Ramos (cell line): ENCODE data around the gene TRPM6.
"Not testable (repeated sequence)": the region's sequence is repeated elsewhere in the genome, so short reads cannot be mapped to it uniquely, and the experiment has no call there.

Experiments used
- in situ Hi-C: fragments of 300-500 bp; cut with MboI; formaldehyde crosslinking; loops from one replicate; pipeline ENCODE4 v1.14.3; 2022; ENCODE audit warnings: low sequenced_read_pairs; ENCODE audit not compliant: unreplicated experiment

The TRPM6 gene, protein sequence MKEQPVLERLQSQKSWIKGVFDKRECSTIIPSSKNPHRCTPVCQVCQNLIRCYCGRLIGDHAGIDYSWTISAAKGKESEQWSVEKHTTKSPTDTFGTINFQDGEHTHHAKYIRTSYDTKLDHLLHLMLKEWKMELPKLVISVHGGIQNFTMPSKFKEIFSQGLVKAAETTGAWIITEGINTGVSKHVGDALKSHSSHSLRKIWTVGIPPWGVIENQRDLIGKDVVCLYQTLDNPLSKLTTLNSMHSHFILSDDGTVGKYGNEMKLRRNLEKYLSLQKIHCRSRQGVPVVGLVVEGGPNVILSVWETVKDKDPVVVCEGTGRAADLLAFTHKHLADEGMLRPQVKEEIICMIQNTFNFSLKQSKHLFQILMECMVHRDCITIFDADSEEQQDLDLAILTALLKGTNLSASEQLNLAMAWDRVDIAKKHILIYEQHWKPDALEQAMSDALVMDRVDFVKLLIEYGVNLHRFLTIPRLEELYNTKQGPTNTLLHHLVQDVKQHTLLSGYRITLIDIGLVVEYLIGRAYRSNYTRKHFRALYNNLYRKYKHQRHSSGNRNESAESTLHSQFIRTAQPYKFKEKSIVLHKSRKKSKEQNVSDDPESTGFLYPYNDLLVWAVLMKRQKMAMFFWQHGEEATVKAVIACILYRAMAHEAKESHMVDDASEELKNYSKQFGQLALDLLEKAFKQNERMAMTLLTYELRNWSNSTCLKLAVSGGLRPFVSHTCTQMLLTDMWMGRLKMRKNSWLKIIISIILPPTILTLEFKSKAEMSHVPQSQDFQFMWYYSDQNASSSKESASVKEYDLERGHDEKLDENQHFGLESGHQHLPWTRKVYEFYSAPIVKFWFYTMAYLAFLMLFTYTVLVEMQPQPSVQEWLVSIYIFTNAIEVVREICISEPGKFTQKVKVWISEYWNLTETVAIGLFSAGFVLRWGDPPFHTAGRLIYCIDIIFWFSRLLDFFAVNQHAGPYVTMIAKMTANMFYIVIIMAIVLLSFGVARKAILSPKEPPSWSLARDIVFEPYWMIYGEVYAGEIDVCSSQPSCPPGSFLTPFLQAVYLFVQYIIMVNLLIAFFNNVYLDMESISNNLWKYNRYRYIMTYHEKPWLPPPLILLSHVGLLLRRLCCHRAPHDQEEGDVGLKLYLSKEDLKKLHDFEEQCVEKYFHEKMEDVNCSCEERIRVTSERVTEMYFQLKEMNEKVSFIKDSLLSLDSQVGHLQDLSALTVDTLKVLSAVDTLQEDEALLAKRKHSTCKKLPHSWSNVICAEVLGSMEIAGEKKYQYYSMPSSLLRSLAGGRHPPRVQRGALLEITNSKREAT (N-terminal part only)

DNA sequence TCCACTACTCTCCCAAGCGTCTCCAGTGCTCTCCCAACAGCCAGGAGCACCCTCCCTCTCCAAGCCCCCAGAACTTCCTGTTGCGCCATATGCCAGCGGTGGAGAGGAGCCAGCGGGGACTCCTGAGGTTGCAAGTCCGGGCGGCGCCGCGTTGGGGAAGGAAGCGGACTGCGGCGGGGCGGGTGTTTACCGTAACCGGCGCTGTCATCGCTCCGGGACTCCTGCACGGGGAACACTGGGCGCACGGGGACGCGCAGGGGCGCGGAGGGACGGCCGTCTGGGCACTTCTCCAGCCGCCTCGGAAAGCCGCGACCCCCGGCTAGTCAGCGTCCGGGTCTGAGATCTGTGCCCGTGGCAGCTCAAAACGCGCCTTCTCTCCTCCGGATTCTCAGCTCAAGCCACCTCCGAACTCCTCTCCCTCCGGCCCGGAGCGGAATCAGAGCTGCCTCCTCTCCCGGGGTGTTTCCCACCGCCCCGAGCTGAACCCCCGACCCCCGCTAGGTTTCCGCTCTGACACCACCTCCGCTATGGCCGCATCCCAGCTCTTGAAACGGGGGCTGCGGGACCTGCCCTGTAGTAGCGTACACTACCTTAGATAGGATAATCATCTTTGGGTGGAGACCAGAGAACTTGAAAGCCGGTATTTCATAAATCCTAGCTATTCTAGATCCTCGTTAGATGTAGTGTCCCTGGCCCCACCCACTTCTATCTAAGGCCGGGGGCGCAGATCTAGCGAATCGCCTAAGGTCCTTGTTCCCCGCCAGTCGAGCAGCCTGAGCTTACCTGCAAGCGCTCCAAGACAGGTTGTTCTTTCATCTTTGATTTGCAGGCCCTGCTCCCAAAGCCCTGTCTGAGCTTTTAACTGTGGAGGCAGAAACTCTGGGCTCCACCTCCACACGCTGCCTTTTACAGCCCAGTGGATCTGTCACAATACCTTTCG is at the start of gene TRPM6:
Gene TRPM6 (minus strand): TSS at position 881 of the 940 bp plus-strand sequence. CDS start 65 bp downstream, at position 816.
- in situ Hi-C loops, result no loop called here

DNA sequence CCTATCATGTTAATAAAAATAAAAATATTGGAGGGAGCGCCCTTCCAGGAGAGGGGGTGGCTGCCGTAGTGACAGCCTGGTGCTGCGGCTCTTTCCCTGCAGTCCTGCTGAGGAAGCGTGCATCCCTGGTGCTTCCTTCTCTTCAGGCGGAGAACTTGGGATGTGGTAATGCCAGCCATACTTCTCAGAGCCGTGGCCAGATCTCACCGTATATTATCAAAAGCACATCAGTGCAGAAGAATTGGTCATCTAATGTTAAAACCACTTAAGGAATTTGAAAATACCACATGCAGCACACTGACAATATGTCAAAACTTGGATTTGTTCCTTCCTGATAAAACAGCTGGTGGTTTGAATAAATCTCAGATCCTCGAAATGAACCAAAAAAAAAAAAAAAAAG is 47.3 kb upstream of the TRPM6 start:
- in situ Hi-C loops, result no loop called here

DNA sequence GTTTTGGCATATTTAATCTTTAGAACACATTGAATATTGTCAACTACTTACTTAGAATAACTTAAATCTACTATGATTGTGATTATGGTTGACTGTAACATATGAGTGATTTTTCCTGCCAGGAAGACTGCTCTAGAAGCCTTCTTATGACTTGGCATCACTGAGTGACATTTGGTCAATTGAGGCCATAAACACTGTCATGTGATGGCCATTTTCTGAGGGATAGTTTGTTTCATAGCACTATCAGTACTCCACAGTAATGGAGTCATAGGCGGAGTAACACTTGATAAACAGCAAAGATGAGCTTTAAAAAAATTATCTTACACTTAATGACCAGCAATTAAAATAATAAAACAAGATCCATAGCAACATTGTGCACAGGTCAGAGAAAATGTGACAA is 34.0 kb upstream of the TRPM6 start:
- in situ Hi-C loops, result no loop called here

DNA sequence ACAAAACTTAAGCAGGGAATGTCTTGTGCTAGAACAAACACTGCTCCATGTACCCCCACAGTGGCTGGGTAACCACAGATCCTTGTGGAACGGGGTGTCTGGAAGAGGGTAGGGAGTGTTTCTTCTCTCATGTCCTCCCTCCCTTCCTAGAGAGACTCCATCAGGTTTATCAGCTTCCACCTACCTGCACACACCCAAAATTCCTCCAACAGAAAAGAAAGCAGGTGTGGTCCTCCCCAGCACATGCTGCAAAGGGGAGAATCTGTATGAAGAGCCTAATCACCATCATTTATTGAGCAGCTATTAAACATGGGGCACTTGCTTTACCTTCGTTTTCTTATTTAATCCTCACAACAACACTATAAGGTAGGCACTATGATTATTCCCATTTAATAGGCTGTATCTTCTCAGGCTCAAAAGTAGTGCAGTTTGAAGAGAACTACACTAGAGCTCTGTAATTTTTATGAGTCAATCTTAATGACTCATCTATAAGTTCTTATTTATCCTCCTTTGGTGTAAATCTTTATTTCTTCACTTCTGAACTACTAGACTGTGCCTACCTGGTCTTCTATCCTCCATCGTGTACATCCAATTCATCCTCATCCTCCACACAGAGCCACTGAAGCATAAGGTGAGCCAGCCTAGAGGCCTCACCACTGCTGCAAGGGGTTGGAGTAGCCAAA is 33.4 kb upstream of the TRPM6 start:
- in situ Hi-C loops, result no loop called here

DNA sequence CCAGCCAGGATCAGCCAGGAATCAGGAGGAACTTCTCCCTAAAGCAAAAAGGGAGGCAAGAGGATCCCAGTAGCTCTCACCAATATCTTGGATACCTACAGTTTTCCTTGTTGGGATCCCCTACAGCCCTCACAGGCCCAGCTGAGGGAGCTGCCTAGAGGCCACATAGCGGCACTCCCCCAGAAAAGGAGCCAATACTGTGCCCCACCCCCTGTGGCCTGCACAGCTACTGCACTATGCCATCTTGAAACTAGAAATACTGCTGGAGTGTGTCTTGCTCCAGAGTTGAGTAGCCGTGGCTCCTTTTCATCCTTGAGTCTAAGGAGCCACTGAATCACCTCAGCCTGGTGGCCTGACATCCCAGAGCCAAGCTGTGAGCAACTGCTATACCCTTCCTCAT is 22.3 kb upstream of the TRPM6 start:
- in situ Hi-C loops, result no loop called here

DNA sequence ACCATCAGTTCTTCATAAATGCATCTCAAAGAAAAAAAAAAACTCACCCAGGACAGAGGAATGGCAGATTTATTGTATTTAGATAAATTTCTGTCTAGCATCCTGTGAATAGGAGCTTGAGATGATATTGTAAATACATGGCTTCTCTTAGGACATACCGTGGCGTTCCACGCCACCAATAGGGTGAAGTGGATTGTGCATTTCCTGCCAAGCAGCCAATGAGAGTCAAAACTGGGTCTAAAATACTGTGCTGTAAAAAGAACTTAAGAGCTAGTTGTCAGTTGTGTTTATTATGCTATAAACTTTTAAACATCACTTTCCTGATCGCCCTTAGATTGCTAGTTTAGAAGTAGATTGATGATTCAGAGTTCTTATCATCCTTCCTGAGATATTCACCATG is 20.9 kb upstream of the TRPM6 start:
- in situ Hi-C loops, result no loop called here

DNA sequence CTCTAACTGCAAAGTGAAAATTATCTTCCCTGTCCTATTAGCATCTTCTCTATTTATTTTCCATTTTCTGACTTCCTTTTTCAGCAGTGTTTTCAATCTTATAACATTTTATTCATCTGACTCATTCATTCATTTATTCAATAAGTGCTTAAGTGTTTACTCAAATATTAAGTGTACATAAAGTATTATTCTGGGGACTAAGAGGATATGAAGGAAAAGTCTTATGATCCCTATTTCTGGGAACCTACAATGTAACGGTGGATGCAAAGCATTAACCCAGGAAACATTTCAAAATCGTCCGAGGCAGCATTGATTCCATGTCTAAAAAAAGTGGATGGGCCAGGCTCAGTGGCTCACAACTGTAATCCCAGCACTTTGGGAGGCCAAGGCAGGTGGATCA is 19.4 kb upstream of the TRPM6 start:
- in situ Hi-C loops, result no loop called here

DNA sequence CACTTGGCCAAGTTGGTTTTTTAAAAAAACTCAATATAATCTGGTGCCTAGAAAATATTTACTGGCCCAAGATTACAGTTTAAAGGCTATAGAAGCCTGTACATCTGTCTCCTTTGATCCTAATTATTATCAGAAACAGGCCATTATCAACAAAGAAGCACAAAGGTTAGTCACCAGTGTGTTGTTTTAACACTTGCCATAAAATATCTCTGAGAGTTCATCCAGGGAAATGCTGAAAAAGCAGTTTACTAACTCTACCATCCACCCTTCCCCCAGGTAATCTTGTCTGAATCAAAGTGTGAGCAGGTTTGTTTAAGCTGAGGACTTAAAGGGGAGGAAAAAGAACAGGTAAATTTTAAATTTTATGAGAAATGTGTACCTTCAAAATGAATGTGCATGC is 13.3 kb upstream of the TRPM6 start:
- in situ Hi-C loops, result no loop called here

DNA sequence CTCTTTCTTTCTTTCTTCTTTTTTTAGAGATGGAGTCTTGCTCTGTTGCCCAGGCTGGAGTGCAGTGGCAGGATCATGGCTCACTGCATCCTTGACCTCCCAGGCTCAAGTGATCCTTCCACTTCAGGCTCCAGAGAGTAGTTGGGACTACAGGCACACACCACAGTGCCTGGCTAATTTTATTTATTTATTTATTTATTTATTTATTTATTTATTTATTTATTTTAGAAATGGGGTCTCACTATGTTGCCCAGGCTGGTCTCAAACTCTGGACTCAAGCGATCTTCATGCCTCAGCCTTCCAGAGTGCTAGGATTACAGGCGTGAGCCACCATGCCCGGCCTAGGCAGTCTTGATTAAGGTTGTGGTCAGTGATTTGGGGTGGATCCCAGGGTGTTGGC is 728 bp upstream of the TRPM6 start:
- in situ Hi-C loops, result not testable (repeated sequence)

DNA sequence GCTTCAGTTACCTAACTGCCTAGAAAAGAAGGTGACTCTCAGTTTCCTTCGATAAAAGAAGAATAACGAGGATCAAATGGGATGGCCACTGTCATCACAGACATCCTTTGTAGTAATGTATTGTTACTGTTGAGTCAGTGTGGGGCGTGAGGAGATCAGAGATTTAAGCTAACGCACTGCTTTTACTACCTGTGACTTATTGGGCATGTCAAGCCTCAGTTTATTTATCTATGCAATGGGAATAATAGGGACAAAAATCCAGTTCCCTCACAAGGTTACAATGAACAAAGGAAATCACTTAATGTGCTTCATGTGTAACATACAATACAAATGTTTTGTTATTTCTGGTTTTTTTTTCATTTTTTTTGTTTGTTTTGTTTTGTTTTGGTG is 255 bp upstream of the TRPM6 start:
- in situ Hi-C loops, result no loop called here

DNA sequence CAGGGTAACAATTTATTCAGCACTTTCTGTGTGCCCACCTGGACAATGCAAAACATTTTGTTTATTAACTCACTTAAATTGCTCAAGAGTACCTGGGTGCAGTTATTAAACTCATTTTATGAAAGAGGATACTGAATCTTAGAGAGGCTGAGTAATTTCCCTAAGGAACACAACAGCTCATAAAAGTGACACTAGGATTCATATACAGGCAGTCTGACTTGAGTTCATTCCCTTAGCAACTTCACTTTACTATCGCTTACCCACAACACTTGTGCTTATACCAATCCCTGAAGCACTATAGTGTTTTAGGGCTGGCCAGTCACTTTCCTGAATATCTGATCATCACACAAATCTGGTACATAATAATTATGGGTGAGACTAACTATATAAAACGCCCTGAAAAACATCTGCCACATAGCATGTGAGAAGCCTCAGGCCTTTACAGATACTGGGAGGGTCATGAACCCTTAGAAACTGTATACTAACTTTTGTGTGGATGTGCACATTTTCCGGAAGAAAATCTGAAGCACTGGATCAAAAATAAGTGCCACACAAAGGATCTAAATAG is 11.3 kb downstream of the TRPM6 start:
- in situ Hi-C loops, result no loop called here

DNA sequence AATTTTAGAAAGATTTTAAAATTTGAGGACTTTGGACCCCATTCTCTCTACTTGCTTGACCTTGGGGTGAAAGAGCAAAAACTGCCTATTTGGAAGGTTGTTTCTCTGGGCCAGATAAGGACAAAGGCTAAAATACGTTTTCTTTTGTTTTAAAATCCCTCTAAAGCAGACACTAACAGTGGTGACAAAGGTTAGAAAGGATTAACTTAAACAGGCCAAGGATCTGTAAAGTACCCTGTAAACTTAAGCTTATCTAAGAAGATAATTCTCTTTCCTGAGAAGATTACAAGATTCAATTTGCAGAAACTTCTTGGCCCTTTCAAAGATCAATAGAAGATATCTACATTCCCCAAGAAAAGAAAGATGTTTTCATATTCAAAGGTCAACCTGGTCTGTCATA is 12.1 kb downstream of the TRPM6 start:
- in situ Hi-C loops, result no loop called here

DNA sequence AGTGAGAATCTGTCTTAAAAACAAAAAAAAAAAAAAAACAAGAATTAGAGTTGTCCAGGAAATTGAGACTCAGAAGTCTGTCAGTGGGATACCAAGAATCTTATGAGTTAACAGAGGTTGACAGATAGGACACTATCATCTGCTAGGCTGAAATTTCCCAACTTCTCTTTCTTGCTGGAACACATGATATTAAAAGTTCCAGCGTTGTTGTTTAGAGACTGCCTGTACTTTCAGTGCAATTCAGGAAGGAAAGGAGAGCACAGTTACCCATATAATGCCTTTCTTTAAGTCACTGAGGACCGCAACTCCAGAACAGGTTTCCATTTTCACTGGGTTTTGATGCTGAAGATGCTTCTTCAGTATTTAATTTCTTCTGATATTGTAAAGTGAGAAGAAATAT is 13.5 kb downstream of the TRPM6 start:
- in situ Hi-C loops, result no loop called here

DNA sequence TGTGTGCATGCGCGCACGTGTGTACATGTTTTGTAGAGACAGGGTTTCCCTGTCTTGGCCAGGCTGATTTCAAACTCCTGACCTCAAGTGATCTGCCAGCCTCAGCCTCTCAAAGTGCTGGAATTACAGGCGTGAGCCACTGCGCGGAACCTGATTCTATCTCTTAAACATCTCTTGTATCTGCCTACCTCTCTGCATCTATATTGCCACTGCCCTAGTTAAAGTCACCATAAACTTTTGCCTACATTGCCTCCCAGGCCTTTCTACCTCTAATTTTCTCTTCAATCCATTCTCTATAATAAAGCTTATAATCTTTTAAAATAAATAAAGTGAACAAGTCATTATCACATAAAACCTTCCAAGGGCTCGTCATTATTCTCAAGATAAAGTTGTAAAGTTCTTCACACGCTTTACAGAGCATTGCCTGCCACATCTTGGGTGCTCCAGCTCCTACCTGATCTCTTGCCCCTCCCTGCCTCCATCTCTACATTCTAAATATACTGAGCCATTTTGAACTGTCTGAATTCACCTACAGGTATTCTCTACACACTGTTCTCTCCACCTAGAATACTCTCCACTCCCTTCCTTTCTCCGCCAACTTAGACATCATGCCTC is 15.0 kb downstream of the TRPM6 start:
- in situ Hi-C loops, result no loop called here

DNA sequence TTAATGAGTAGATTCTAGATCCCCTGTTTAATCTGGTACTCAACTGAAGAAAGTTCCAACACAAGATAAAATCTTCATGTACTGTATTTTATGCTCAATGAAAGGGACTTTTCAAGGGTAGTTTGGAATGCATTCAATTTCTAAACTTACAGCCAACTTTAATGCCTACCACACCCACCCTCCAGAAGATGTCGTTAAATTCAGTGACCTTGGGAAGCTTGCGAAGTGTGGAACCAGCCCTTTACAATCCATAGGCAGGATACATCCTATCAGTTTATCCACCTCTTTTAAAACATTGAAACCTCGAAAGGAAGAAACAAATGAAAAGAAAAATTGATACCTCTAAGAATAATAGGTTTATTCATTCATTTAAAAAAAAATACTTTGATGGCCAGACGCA is 20.2 kb downstream of the TRPM6 start:
- in situ Hi-C loops, result no loop called here

DNA sequence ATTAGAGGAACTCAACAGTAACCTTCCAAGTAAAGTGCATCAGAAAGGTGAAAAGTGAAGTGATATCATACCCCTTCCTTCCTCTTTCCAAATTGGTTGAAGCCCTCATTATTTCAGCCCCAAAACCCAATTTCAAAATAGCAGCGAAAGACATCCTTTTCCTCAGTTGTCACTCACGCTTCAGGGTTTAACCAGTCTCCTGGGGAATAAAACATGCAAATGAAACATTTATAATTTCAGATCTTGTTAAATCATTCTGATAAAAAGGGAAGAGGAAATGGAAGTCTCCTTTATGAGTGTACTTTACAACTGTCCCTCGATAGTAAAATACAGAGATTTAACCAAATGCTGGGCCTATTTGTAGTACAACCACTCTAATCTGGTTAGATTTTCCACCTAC is 22.5 kb downstream of the TRPM6 start:
- in situ Hi-C loops, result no loop called here

DNA sequence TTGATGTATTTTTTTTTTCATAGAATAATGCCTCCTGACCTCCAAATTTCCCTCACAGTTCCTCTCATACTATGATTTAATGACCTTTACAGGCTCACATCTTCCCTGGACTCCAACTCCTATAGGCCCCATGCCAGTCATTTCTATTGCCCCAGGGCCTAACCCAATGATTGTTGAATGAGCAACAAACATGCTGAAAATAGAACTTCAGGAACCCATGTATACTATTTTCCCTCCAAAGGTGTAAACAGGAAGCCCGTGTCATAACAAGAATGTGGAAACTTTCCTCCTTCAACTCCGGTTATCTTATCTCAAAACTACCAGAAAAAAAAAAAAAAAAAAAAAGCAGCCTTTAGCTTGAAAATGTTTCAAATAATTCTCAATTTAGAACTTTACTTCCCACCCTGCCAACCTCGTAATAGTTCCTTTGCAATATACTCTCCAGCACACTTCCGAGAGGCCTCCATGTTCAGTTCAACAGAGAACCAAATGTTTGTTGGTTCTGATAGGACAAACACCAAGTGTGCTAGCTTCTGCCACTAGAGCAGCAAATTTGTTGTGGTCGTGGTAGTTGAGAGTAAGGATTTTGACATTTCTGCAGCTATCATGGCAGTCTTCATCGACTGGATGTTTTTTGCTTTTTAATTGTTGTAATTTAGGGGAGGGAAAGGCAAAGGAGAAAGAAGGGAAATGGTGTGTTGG is 25.8 kb downstream of the TRPM6 start:
- in situ Hi-C loops, result no loop called here

DNA sequence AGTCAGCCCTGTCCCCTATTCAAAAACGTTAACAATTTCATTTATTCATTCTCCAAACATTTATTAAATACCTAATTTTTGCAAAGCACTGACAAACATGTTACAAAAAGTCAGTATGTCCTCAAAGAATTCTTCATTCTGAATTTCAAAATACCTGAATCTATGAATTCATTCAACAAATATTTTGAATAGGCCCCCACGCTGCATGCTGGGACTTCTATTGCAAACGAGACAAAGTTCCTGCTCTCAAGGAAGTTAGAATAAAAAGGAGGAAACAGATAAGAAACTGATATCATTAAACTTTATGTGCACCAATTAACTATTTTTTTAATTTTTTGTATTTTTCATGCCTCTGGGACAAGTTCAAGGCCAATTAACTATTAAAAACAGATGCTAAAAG is 26.6 kb downstream of the TRPM6 start:
- in situ Hi-C loops, result no loop called here
